OCI-LY7 (cell line): ENCODE data around the gene GPATCH2. TPM values are rescaled to one million over a fixed set of nuclear protein-coding genes. Genes with fewer than 3 reads are reported as not detected.

Experiments used
- BruUV-seq: library from RNA; stranded (reverse); fragments of 400-500 nt; replicated peaks from 2 replicates; lab custom pipeline; 2021; lab: Mats Ljungman, UMichigan
- CTCF ChIA-PET: fragments of 300-600 bp; sonication (Branson Sonifier 250); formaldehyde crosslinking; loops from one replicate; lab custom pipeline; 2022; ENCODE audit warnings: antibody characterized with exemption; ENCODE audit not compliant: unreplicated experiment; lab: Charles Lee
- POLR2A ChIA-PET: fragments of 300-600 bp; sonication (Branson Sonifier 250); formaldehyde crosslinking; loops from one replicate; lab custom pipeline; 2022; ENCODE audit warnings: antibody characterized with exemption; lab: Charles Lee
- DNase-seq: peaks from one replicate; pipeline ENCODE4 v3.0.0-alpha.2; 2015; ENCODE audit warnings: low spot score
- H2AFZ ChIP-seq: fragments of 200-600 bp; sonication (generic), shearing (Covaris generic); 2 replicates; pipeline ENCODE4 v1.6.1; 2014; ENCODE audit warnings: mild to moderate bottlenecking, antibody characterized with exemption, low read length, moderate library complexity
- H3K27ac ChIP-seq: fragments of 200-600 bp; sonication (generic); 2 replicates; pipeline ENCODE4 v1.5.1; 2014; ENCODE audit warnings: mixed run types, low read depth, mild to moderate bottlenecking, moderate library complexity, low read length, inconsistent platforms; ENCODE audit not compliant: poor library complexity, severe bottlenecking
- H3K36me3 ChIP-seq: fragments of 200-600 bp; sonication (generic); 2 replicates; pipeline ENCODE4 v1.6.1; 2014; ENCODE audit warnings: mild to moderate bottlenecking, antibody characterized with exemption, low read length, moderate library complexity, mixed read lengths; ENCODE audit not compliant: insufficient read depth
- H3K4me1 ChIP-seq: fragments of 200-600 bp; sonication (generic); 2 replicates; pipeline ENCODE4 v1.5.1; 2014; ENCODE audit warnings: mild to moderate bottlenecking, low read length; ENCODE audit not compliant: insufficient read depth, poor library complexity, severe bottlenecking
- H3K4me2 ChIP-seq: fragments of 200-600 bp; sonication (generic); 2 replicates; pipeline ENCODE4 v1.6.1; 2014; ENCODE audit warnings: mild to moderate bottlenecking, low read length
- H3K4me3 ChIP-seq: fragments of 200-600 bp; sonication (generic); 2 replicates; pipeline ENCODE4 v1.5.1; 2014; ENCODE audit warnings: mild to moderate bottlenecking, low read depth, low read length; ENCODE audit not compliant: poor library complexity, severe bottlenecking
- H3K79me2 ChIP-seq: fragments of 200-600 bp; sonication (generic); 2 replicates; pipeline ENCODE4 v1.6.1; 2016; ENCODE audit warnings: low read depth, mild to moderate bottlenecking, low read length, moderate library complexity, mixed read lengths; ENCODE audit not compliant: insufficient read depth
- H3K9me2 ChIP-seq: fragments of 200-600 bp; sonication (generic); 2 replicates; pipeline ENCODE4 v1.6.1; 2016; ENCODE audit warnings: mild to moderate bottlenecking, low read length, mixed read lengths; ENCODE audit not compliant: insufficient read depth
- H3K9me3 ChIP-seq: fragments of 200-600 bp; sonication (generic); 2 replicates; pipeline ENCODE4 v1.6.1; 2014; ENCODE audit warnings: mild to moderate bottlenecking, mixed run types, low read length, mixed read lengths
- H4K20me1 ChIP-seq: fragments of 200-600 bp; sonication (generic); 2 replicates; pipeline ENCODE4 v1.6.1; 2014; ENCODE audit warnings: mild to moderate bottlenecking, antibody characterized with exemption, low read length, moderate library complexity, mixed read lengths; ENCODE audit not compliant: insufficient read depth
- CTCF ChIP-seq: fragments of 200-600 bp; sonication (generic); conservative IDR thresholded peaks from 2 replicates; pipeline ENCODE4 v1.5.1; 2014; ENCODE audit warnings: mild to moderate bottlenecking, antibody characterized with exemption, low read length, moderate library complexity, mixed read lengths
- EZH2phosphoT487 ChIP-seq: fragments of 200-600 bp; sonication (generic); IDR thresholded peaks from 2 replicates; pipeline ENCODE4 v1.6.1; 2018; ENCODE audit warnings: low read depth, borderline replicate concordance, mild to moderate bottlenecking, mixed run types, antibody characterized with exemption, low read length, moderate library complexity, mixed read lengths
- intact Hi-C: fragments of 100-400 bp; cut with micrococcal nuclease; formaldehyde crosslinking; loops from one replicate; pipeline ENCODE4 v1.10.0; 2022; ENCODE audit not compliant: unreplicated experiment
- total RNA-seq, 2 experiments: library from RNA; depleted of rRNA in 1 of 2; stranded (reverse); fragments of >200 nt in 1 of 2; shearing (Covaris generic) in 1 of 2; gene quantifications; 2 replicates each; pipeline ENCODE4 v1.2.3, GENCODE V29; 2014 to 2022

The GPATCH2 gene
- total RNA-seq, 2 experiments from 2014 or later, result 8.8 to 12.7 TPM

- CTCF ChIA-PET, result no interaction called here
- no peak for DNase-seq
These were observed 137.6 kb downstream of the GPATCH2 start for GRCh38 chr1:217493290-217493689.

GRCh38 chr1:217484871-217485270 is 146.0 kb downstream of the GPATCH2 start:
- H3K4me3 ChIP-seq, result no peak overlapping the region
- H3K4me1 ChIP-seq, result no peaks in the 10 kb centered on the region
- H3K27ac ChIP-seq, result no peak overlapping the region
- ChIA-PET CTCF (no interaction called here), POLR2A (no interaction called here)
- no peak overlapping the region for H3K4me2 ChIP-seq
- TF ChIP-seq EZH2phosphoT487 (no peak), CTCF (no peak)
- H3K79me2 ChIP-seq, result no peaks in the 10 kb centered on the region
- H3K9me2 ChIP-seq, result no peaks in the 10 kb centered on the region
- DNase-seq, result no peak
- H3K36me3 ChIP-seq, result no peaks in the 10 kb centered on the region
- H2AFZ ChIP-seq, result no peak overlapping the region
- no peaks in the 10 kb centered on the region for H4K20me1 ChIP-seq
- H3K9me3 ChIP-seq, result no peaks in the 10 kb centered on the region
- intact Hi-C loops, result no loop called here
- BruUV-seq, result no TSS peak

More at GRCh38 chr1:217493290-217493689, 137.6 kb downstream of the GPATCH2 start:
- no peak for TF ChIP-seq CTCF
- TF ChIP-seq EZH2phosphoT487, result no peak
- H3K27ac ChIP-seq, result no peak overlapping the region
- H3K4me2 ChIP-seq, result no peak overlapping the region
- H3K79me2 ChIP-seq, result no peaks in the 10 kb centered on the region
- no peaks in the 10 kb centered on the region for H3K9me3 ChIP-seq
- POLR2A ChIA-PET, result interaction anchor here (1.2 to 1.5 kb wide), 2 partner anchors 9 to 10 kb away, joined by 4 read pairs; no protein-coding TSS in a partner anchor
- H3K4me3 ChIP-seq, result no peak overlapping the region
- no peaks in the 10 kb centered on the region for H3K9me2 ChIP-seq
- no peaks in the 10 kb centered on the region for H3K4me1 ChIP-seq
- no peaks in the 10 kb centered on the region for H4K20me1 ChIP-seq
- no TSS peak for BruUV-seq
- H3K36me3 ChIP-seq, result no peaks in the 10 kb centered on the region
- intact Hi-C loops, result no loop called here
- no peak overlapping the region for H2AFZ ChIP-seq

- ChIA-PET POLR2A (interaction anchor here (0.5 kb wide), 1 partner anchor 103 kb away, joined by 3 read pairs; no protein-coding TSS in a partner anchor), CTCF (no interaction called here)
- H3K4me3 ChIP-seq, result no peak overlapping the region
- no peaks in the 10 kb centered on the region for H3K9me2 ChIP-seq
- intact Hi-C loops, result no loop called here
- no peaks in the 10 kb centered on the region for H3K4me1 ChIP-seq
- H3K36me3 ChIP-seq, result no peaks in the 10 kb centered on the region
- no peak for TF ChIP-seq CTCF
- TF ChIP-seq EZH2phosphoT487, result no peak
- H2AFZ ChIP-seq, result no peak overlapping the region
- H3K4me2 ChIP-seq, result no peak overlapping the region
- BruUV-seq, result no TSS peak
- DNase-seq, result no peak
- H3K9me3 ChIP-seq, result no peaks in the 10 kb centered on the region
- H4K20me1 ChIP-seq, result no peaks in the 10 kb centered on the region
- no peak overlapping the region for H3K27ac ChIP-seq
- no peaks in the 10 kb centered on the region for H3K79me2 ChIP-seq
These were observed 148.4 kb downstream of the GPATCH2 start for GRCh38 chr1:217482356-217483102.
